ENCODE measurements around the gene TPX2. TPM values are rescaled to one million over a fixed set of nuclear protein-coding genes. Genes with fewer than 3 reads are reported as not detected.

The TPX2 gene
- total and polyA plus RNA-seq, 2 donors (not counting 3 experiments of a cell fraction or from before 2014, with no cell fraction given), result 24.8 to 114 TPM

- H3K4me1 ChIP-seq (ENCODE audit: control insufficient read depth, extremely low read depth, insufficient read depth, low read length), result no peaks in the 10 kb centered on the region
- H2AFZ ChIP-seq (ENCODE audit: low read depth, low read length), result no peak overlapping the region
- dilution Hi-C loops (cut with MboI; ENCODE audit: extremely low pct_ligation_motif_present, low sequenced_read_pairs), result no loop called here
- ChIA-PET CTCF (no interaction called here), POLR2A (no interaction called here)
- intact Hi-C loops (cut with micrococcal nuclease), result no loop called here
- H3K9ac ChIP-seq (replicated peaks; ENCODE audit: extremely low read depth, insufficient read depth, low read length), result no peak overlapping the region
- no peak for TF ChIP-seq FOS (IDR thresholded peaks at IDR 0.05; ENCODE audit: borderline replicate concordance, insufficient read depth, low read length)
- TF ChIP-seq MYC (IDR thresholded peaks at IDR 0.05; ENCODE audit: low read depth, low read length), result no peak
- no peak for TF ChIP-seq EZH2 (IDR thresholded peaks at IDR 0.05; ENCODE audit: borderline replicate concordance, low read depth, low read length, severe bottlenecking)
- TF ChIP-seq POLR2A (IDR thresholded peaks at IDR 0.05; ENCODE audit: low read depth, low read length), result no peak
- TF ChIP-seq MAX (IDR thresholded peaks at IDR 0.05; ENCODE audit: insufficient read depth, insufficient read length), result no peak
- no peak for TF ChIP-seq JUN (IDR thresholded peaks at IDR 0.05; ENCODE audit: borderline replicate concordance, insufficient read depth, insufficient read length, low read depth)
- no peak for TF ChIP-seq GATA2 (IDR thresholded peaks at IDR 0.05; ENCODE audit: insufficient read depth, insufficient read length, low read depth, low read length)
- TF ChIP-seq POLR2AphosphoS5 (IDR thresholded peaks at IDR 0.05; ENCODE audit: insufficient read depth, low read depth, low read length), result no peak
- TF ChIP-seq CTCF (IDR thresholded peaks at IDR 0.05; ENCODE audit: extremely low read depth in 1 of 2, insufficient read depth in 1 of 2, low read depth in 1 of 2, low read length in 2 of 2), result no peak
- H3K9me1 ChIP-seq (replicated peaks; ENCODE audit: control insufficient read depth, extremely low read depth, insufficient read depth, low read length), result no peaks in the 10 kb centered on the region
- no peaks in the 10 kb centered on the region for H3K27me3 ChIP-seq (ENCODE audit: control insufficient read depth in 2 of 2, insufficient read depth in 2 of 2, low read length in 2 of 2)
- DNase-seq (ENCODE audit: low read depth, low spot score) (no peak), FAIRE-seq (no peak)
- H3K27ac ChIP-seq (ENCODE audit: insufficient read depth, low read depth, low read length), result no peak overlapping the region
- peaks cover 0 to 37% of the 10 kb centered on the region in 2 experiments for H3K36me3 ChIP-seq (ENCODE audit: control insufficient read depth in 2 of 2, extremely low read depth in 1 of 2, insufficient read depth in 2 of 2, low read length in 2 of 2)
- no peak overlapping the region for H3K4me2 ChIP-seq (ENCODE audit: insufficient read depth, low read length)
- no peaks in the 10 kb centered on the region for H3K9me3 ChIP-seq (replicated peaks; ENCODE audit: control insufficient read depth, insufficient read depth, low read length)
- no TSS peak for BruUV-seq (replicated peaks)
- H4K20me1 ChIP-seq (replicated peaks; ENCODE audit: control insufficient read depth, extremely low read depth, insufficient read depth, low read length), result no peaks in the 10 kb centered on the region
- peaks cover 5% of the 10 kb centered on the region for H3K79me2 ChIP-seq (ENCODE audit: control insufficient read depth, insufficient read depth, low read length)
- no peak overlapping the region for H3K4me3 ChIP-seq (replicated peaks in 1 of 3; ENCODE audit: insufficient read depth in 1 of 3, low read depth in 1 of 3, low read length in 3 of 3)
These were observed 41.7 kb downstream of the TPX2 start for GRCh38 chr20:31780839-31781238.

All from endothelial cell of umbilical vein (primary cell).